Activated CD4-positive, alpha-beta T cell treated with anti-CD3 and anti-CD28 coated beads for 4 hours (primary cell): ENCODE data around the gene PECR.
"Not testable (repeated sequence)": the region's sequence is repeated elsewhere in the genome, so short reads cannot be mapped to it uniquely, and the experiment has no call there.

Source experiments
- DNase-seq, 2 donors: peaks; one replicate each; pipeline ENCODE4 v3.0.0-alpha.2; 2020

PECR gene

GRCh38 chr2:216023055-216023648 lies 58.5 kb downstream of the PECR start:
- DNase-seq = peak; percentile 28 to 47

GRCh38 chr2:216021768-216022565 lies 59.6 kb downstream of the PECR start:
- no peak for DNase-seq

- DNase-seq = no peak
These were observed 62.9 kb downstream of the PECR start for GRCh38 chr2:216018709-216019108.

GRCh38 chr2:216017365-216017764 lies 64.2 kb downstream of the PECR start:
- DNase-seq = peak; percentile 8 to 14

GRCh38 chr2:216016581-216016980 lies 65.0 kb downstream of the PECR start:
- DNase-seq = no peak

- peak; percentile 8 to 25 for DNase-seq
These were observed 65.7 kb downstream of the PECR start for GRCh38 chr2:216015722-216016464.

- DNase-seq = no peak
These were observed 66.6 kb downstream of the PECR start for GRCh38 chr2:216014986-216015385.

- no peak for DNase-seq
These were observed 67.6 kb downstream of the PECR start for GRCh38 chr2:216014006-216014405.

GRCh38 chr2:216013080-216013909 lies 68.3 kb downstream of the PECR start, which contains the start of gene MREG:
MREG (minus strand) TSS chr2:216013551; CDS start chr2:216013327, 224 bp downstream.
- peak; percentile 81 to 87 for DNase-seq

GRCh38 chr2:216012830-216013079 lies 68.9 kb downstream of the PECR start:
- no peak for DNase-seq

- DNase-seq = no peak
These were observed 69.3 kb downstream of the PECR start for GRCh38 chr2:216012133-216012829.

- DNase-seq = not testable (repeated sequence)
These were observed 72.4 kb downstream of the PECR start for GRCh38 chr2:216009215-216009614.

GRCh38 chr2:216008387-216008786 lies 73.2 kb downstream of the PECR start:
- no peak for DNase-seq

- DNase-seq = peak; percentile 23
These were observed 75.4 kb downstream of the PECR start for GRCh38 chr2:216006164-216006663.

GRCh38 chr2:216004697-216005283 lies 76.8 kb downstream of the PECR start:
- DNase-seq = no peak

GRCh38 chr2:216003876-216004696 lies 77.5 kb downstream of the PECR start:
- DNase-seq = no peak

- no peak for DNase-seq
These were observed 78.9 kb downstream of the PECR start for GRCh38 chr2:216002693-216003092.

- DNase-seq = no peak
These were observed 79.4 kb downstream of the PECR start for GRCh38 chr2:216002101-216002678.

- DNase-seq = no peak
These were observed 80.2 kb downstream of the PECR start for GRCh38 chr2:216001216-216002100.
